Liver (tissue), 9 donors: ENCODE results near the gene MTA2. TPM values are rescaled to one million over a fixed set of nuclear protein-coding genes. Genes with fewer than 3 reads are reported as not detected.

Source experiments
- DNase-seq: peaks from one replicate; pipeline ENCODE4 v3.0.0-alpha.2; 2017; ENCODE audit warnings: low spot score
- H3K27ac ChIP-seq, 2 donors: one replicate each; pipeline ENCODE4 v1.7.0; 2013; ENCODE audit warnings: inconsistent platforms in 2 of 2, low read length in 2 of 2, control low read depth in 1 of 2, low read depth in 1 of 2, mild to moderate bottlenecking in 1 of 2
- H3K27me3 ChIP-seq, 4 donors: one replicate each; pipeline versions ENCODE4 v1.6.1 to v1.7.0; 2013; ENCODE audit warnings: low read length in 3 of 4, inconsistent platforms in 1 of 4, mild to moderate bottlenecking in 1 of 4, moderate library complexity in 1 of 4; ENCODE audit not compliant: control insufficient read depth in 4 of 4, insufficient read depth in 4 of 4
- H3K36me3 ChIP-seq, 4 donors: one replicate each; pipeline versions ENCODE4 v1.6.1 to v1.7.0; 2013; ENCODE audit warnings: low read length in 3 of 4, mild to moderate bottlenecking in 3 of 4, low read depth in 1 of 4, moderate library complexity in 1 of 4; ENCODE audit not compliant: control insufficient read depth in 4 of 4, insufficient read depth in 3 of 4
- H3K4me1 ChIP-seq, 4 donors: one replicate each; pipeline versions ENCODE4 v1.6.1 to v1.7.0; 2013; ENCODE audit warnings: low read length in 3 of 4, mild to moderate bottlenecking in 3 of 4, moderate library complexity in 1 of 4; ENCODE audit not compliant: control insufficient read depth in 4 of 4, insufficient read depth in 4 of 4
- H3K4me3 ChIP-seq, 3 donors: one replicate each; pipeline versions ENCODE4 v1.6.1 to v1.7.0; 2013; ENCODE audit warnings: low read length in 3 of 3, control low read depth in 1 of 3, low read depth in 1 of 3, mild to moderate bottlenecking in 1 of 3
- H3K9ac ChIP-seq, 2 donors: one replicate each; pipeline ENCODE4 v1.7.0; 2013; ENCODE audit warnings: low read length in 2 of 2, mild to moderate bottlenecking in 2 of 2, moderate library complexity in 2 of 2, control low read depth in 1 of 2, low read depth in 1 of 2
- H3K9me3 ChIP-seq, 4 donors: one replicate each; pipeline versions ENCODE4 v1.6.1 to v1.7.0; 2013; ENCODE audit warnings: low read length in 3 of 4; ENCODE audit not compliant: control insufficient read depth in 4 of 4
- EGR1 ChIP-seq, 2 donors: IDR thresholded peaks; 2 replicates each; pipeline ENCODE4 v1.6.1; 2016 to 2018; ENCODE audit warnings: antibody characterized with exemption in 2 of 2, low read depth in 2 of 2
- FOXA1 ChIP-seq: IDR thresholded peaks from 2 replicates; pipeline ENCODE4 v1.6.1; 2016; ENCODE audit warnings: antibody characterized with exemption
- FOXA2 ChIP-seq: IDR thresholded peaks from 2 replicates; pipeline ENCODE4 v1.6.1; 2016; ENCODE audit warnings: antibody characterized with exemption
- GABPA ChIP-seq, 2 donors: IDR thresholded peaks in 1 of 2; conservative IDR thresholded peaks in 1 of 2; 2 replicates each; pipeline ENCODE4 v1.6.1; 2016; ENCODE audit warnings: antibody characterized with exemption in 2 of 2, mild to moderate bottlenecking in 1 of 2, moderate library complexity in 1 of 2
- HNF4A ChIP-seq, 2 donors: conservative IDR thresholded peaks; 2 replicates each; pipeline ENCODE4 v1.6.1; 2016; ENCODE audit warnings: antibody characterized with exemption in 2 of 2, mild to moderate bottlenecking in 2 of 2
- HNF4G ChIP-seq: IDR thresholded peaks from 2 replicates; pipeline ENCODE4 v1.6.1; 2016; ENCODE audit warnings: antibody characterized with exemption
- JUND ChIP-seq, 2 donors: IDR thresholded peaks; 2 replicates each; pipeline ENCODE4 v1.6.1; 2016; ENCODE audit warnings: antibody characterized with exemption in 2 of 2
- NR2F2 ChIP-seq: IDR thresholded peaks from 2 replicates; pipeline ENCODE4 v1.6.1; 2016; ENCODE audit warnings: antibody characterized with exemption
- RAD21 ChIP-seq, 2 donors: IDR thresholded peaks; 2 replicates each; pipeline ENCODE4 v1.6.1; 2016; ENCODE audit warnings: antibody characterized with exemption in 2 of 2, mild to moderate bottlenecking in 2 of 2
- RXRA ChIP-seq, 2 donors: IDR thresholded peaks; 2 replicates each; pipeline ENCODE4 v1.6.1; 2017 to 2018; ENCODE audit warnings: antibody characterized with exemption in 2 of 2, mild to moderate bottlenecking in 1 of 2
- SP1 ChIP-seq: IDR thresholded peaks from 2 replicates; pipeline ENCODE4 v1.6.1; 2018; ENCODE audit warnings: antibody characterized with exemption, mild to moderate bottlenecking
- TAF1 ChIP-seq: conservative IDR thresholded peaks from 2 replicates; pipeline ENCODE4 v1.6.1; 2016; ENCODE audit warnings: antibody characterized with exemption, mild to moderate bottlenecking
- YY1 ChIP-seq: IDR thresholded peaks from 2 replicates; pipeline ENCODE4 v1.6.1; 2016; ENCODE audit warnings: antibody characterized with exemption, mild to moderate bottlenecking
- WGBS: extraction: QIAGEN DNeasy Blood & Tissue Kit; methylation state at CpG from one replicate; pipeline ENCODE4 v1.1.7; 2013; 5-methylcytosine and 5-hydroxymethylcytosine counted together
- polyA plus RNA-seq, 2 donors: library from polyadenylated mRNA; stranded (reverse) in 1 of 2; unstranded in 1 of 2; fragments of 200-250 nt in 1 of 2; fragments of >200 nt in 1 of 2; fragmentation: Nextera tagmentation in 1 of 2; extraction: Ambion mirVana in 1 of 2; gene quantifications; one replicate each; pipeline versions ENCODE4 v1.2.1 to v1.2.3, GENCODE V29; 2013 to 2015
- total RNA-seq, 2 donors: library from RNA; depleted of rRNA; stranded (reverse); fragments of >200 nt; gene quantifications; one replicate each; pipeline ENCODE4 v1.2.3, GENCODE V29; 2014
- TF ChIP-seq, protein P1 (sequence below): IDR thresholded peaks from 2 replicates; pipeline ENCODE4 v1.6.1; 2016; ENCODE audit warnings: antibody characterized with exemption
- TF ChIP-seq, protein P2 (sequence below): fragments of 150-350 bp; IDR thresholded peaks from 2 replicates; pipeline ENCODE4 v1.5.1; 2017; ENCODE audit warnings: improper control_type of control experiment, low read depth, low read length; ENCODE audit not compliant: missing input control
- TF ChIP-seq, protein P3 (sequence below): IDR thresholded peaks from 2 replicates; pipeline ENCODE4 v1.6.1; 2016; ENCODE audit warnings: antibody characterized with exemption
- TF ChIP-seq, protein P4 (sequence below): IDR thresholded peaks from 2 replicates; pipeline ENCODE4 v1.6.1; 2016; ENCODE audit warnings: antibody characterized with exemption
- TF ChIP-seq, protein P5 (sequence below): IDR thresholded peaks from 2 replicates; pipeline ENCODE4 v1.6.1; 2016; ENCODE audit warnings: antibody characterized with exemption, mild to moderate bottlenecking
- donor health status: healthy.
- donor health status: healthy.
- donor health status: healthy.
- donor health status: healthy.
- donor health status: healthy.

MTA2 gene
- total and polyA plus RNA-seq, 4 donors = 4.4 to 55.3 (median 32.3) TPM

DNA sequence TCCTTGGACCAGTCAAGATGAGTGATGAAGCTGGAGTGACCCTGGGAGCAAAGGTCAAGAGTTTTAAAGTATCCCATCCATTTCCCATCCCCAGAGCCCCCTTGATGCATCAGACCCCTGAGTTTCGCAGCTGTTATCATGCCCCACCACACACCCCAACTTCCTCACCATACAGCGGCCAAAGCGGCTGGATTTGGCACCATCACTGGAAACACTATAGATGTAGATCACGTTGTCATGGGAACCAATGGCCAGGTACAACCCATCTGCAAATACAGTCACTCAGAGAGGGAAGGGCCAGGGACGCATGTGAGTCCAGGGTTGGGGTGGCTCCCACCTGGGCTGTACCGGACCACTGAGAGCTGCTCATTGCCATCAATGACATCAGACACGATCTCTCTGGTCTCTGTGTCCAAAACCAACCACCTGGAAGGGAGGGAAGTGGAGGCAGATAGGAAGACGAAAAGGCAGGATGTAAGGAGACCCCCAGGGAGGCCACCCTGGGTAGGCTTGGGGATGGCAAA is 2.2 kb upstream of the MTA2 start:
- Histone ChIP-seq H3K4me3 (no peak overlapping the region), H3K9me3 (no peaks in the 10 kb centered on the region), H3K9ac (no peak overlapping the region), H3K36me3 (peaks cover 2 to 14% (median 3%) of the 10 kb centered on the region in 4 donors), H3K27ac (no peak overlapping the region), H3K27me3 (no peaks in the 10 kb centered on the region), H3K4me1 (peaks cover 12 to 55% (median 34%) of the 10 kb centered on the region in 4 donors)
- no peak for DNase-seq
- WGBS = 95% methylated on average over 8 of the region's 8 CpGs
- TF ChIP-seq GABPA (IDR thresholded peaks at IDR 0.05 in 1 of 2, conservative IDR thresholded peaks at IDR 0.05 in 1 of 2) = no peak
- TF ChIP-seq TAF1 = no peak
- TF ChIP-seq RAD21 (IDR thresholded peaks at IDR 0.05) = no peak
- TF ChIP-seq, protein P1, sequence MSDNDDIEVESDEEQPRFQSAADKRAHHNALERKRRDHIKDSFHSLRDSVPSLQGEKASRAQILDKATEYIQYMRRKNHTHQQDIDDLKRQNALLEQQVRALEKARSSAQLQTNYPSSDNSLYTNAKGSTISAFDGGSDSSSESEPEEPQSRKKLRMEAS = no peak
- TF ChIP-seq FOXA1 = no peak
- TF ChIP-seq, protein P2, sequence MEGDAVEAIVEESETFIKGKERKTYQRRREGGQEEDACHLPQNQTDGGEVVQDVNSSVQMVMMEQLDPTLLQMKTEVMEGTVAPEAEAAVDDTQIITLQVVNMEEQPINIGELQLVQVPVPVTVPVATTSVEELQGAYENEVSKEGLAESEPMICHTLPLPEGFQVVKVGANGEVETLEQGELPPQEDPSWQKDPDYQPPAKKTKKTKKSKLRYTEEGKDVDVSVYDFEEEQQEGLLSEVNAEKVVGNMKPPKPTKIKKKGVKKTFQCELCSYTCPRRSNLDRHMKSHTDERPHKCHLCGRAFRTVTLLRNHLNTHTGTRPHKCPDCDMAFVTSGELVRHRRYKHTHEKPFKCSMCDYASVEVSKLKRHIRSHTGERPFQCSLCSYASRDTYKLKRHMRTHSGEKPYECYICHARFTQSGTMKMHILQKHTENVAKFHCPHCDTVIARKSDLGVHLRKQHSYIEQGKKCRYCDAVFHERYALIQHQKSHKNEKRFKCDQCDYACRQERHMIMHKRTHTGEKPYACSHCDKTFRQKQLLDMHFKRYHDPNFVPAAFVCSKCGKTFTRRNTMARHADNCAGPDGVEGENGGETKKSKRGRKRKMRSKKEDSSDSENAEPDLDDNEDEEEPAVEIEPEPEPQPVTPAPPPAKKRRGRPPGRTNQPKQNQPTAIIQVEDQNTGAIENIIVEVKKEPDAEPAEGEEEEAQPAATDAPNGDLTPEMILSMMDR = no peak
- TF ChIP-seq, protein P3, sequence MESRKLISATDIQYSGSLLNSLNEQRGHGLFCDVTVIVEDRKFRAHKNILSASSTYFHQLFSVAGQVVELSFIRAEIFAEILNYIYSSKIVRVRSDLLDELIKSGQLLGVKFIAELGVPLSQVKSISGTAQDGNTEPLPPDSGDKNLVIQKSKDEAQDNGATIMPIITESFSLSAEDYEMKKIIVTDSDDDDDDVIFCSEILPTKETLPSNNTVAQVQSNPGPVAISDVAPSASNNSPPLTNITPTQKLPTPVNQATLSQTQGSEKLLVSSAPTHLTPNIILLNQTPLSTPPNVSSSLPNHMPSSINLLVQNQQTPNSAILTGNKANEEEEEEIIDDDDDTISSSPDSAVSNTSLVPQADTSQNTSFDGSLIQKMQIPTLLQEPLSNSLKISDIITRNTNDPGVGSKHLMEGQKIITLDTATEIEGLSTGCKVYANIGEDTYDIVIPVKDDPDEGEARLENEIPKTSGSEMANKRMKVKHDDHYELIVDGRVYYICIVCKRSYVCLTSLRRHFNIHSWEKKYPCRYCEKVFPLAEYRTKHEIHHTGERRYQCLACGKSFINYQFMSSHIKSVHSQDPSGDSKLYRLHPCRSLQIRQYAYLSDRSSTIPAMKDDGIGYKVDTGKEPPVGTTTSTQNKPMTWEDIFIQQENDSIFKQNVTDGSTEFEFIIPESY = no peak
- TF ChIP-seq, protein P4, sequence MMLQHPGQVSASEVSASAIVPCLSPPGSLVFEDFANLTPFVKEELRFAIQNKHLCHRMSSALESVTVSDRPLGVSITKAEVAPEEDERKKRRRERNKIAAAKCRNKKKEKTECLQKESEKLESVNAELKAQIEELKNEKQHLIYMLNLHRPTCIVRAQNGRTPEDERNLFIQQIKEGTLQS = no peak
- TF ChIP-seq EGR1 (IDR thresholded peaks at IDR 0.05; ENCODE audit: low read depth in 2 of 2) = no peak
- no peak for TF ChIP-seq HNF4A (conservative IDR thresholded peaks at IDR 0.05)
- TF ChIP-seq HNF4G = no peak
- TF ChIP-seq, protein P5, sequence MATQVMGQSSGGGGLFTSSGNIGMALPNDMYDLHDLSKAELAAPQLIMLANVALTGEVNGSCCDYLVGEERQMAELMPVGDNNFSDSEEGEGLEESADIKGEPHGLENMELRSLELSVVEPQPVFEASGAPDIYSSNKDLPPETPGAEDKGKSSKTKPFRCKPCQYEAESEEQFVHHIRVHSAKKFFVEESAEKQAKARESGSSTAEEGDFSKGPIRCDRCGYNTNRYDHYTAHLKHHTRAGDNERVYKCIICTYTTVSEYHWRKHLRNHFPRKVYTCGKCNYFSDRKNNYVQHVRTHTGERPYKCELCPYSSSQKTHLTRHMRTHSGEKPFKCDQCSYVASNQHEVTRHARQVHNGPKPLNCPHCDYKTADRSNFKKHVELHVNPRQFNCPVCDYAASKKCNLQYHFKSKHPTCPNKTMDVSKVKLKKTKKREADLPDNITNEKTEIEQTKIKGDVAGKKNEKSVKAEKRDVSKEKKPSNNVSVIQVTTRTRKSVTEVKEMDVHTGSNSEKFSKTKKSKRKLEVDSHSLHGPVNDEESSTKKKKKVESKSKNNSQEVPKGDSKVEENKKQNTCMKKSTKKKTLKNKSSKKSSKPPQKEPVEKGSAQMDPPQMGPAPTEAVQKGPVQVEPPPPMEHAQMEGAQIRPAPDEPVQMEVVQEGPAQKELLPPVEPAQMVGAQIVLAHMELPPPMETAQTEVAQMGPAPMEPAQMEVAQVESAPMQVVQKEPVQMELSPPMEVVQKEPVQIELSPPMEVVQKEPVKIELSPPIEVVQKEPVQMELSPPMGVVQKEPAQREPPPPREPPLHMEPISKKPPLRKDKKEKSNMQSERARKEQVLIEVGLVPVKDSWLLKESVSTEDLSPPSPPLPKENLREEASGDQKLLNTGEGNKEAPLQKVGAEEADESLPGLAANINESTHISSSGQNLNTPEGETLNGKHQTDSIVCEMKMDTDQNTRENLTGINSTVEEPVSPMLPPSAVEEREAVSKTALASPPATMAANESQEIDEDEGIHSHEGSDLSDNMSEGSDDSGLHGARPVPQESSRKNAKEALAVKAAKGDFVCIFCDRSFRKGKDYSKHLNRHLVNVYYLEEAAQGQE = no peak
- TF ChIP-seq YY1 = no peak
- TF ChIP-seq SP1 = no peak
- no peak for TF ChIP-seq NR2F2

DNA sequence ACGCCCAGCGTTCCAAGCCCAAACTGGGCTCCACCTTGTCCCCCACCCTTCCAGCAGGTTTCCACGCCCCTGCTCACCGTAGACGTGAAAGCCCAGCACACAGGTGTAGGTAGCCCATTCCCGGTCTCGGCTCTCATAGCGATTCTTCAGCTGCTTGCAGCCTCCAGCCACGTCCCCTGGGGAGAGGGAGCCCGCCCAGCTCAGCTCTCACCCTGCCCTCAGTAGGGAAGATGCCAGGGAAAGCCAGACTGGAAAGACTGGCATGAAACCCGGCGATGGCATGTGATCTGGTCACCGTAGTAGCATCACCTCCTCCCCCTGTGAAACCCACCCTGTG is 1.4 kb upstream of the MTA2 start:
- H3K27me3 ChIP-seq = no peaks in the 10 kb centered on the region
- DNase-seq = no peak
- no peak overlapping the region for H3K27ac ChIP-seq
- H3K36me3 ChIP-seq = peaks cover 2 to 12% (median 7%) of the 10 kb centered on the region in 4 donors
- 92% methylated on average over 13 of the region's 13 CpGs for WGBS
- H3K4me3 ChIP-seq = no peak overlapping the region
- no peaks in the 10 kb centered on the region for H3K9me3 ChIP-seq
- no peak overlapping the region for H3K9ac ChIP-seq
- H3K4me1 ChIP-seq = peaks cover 12 to 51% (median 34%) of the 10 kb centered on the region in 4 donors
- no peak for TF ChIP-seq YY1
- no peak for TF ChIP-seq FOXA2
- TF ChIP-seq, protein P5 = no peak
- no peak for TF ChIP-seq FOXA1
- TF ChIP-seq, protein P1 = no peak
- TF ChIP-seq HNF4G = no peak
- TF ChIP-seq EGR1 (IDR thresholded peaks at IDR 0.05; ENCODE audit: low read depth in 2 of 2) = no peak
- no peak for TF ChIP-seq RXRA (IDR thresholded peaks at IDR 0.05)
- TF ChIP-seq SP1 = no peak
- TF ChIP-seq HNF4A (conservative IDR thresholded peaks at IDR 0.05) = no peak
- TF ChIP-seq, protein P4 = no peak
- TF ChIP-seq JUND (IDR thresholded peaks at IDR 0.05) = no peak
- TF ChIP-seq TAF1 = no peak
